DMS53 (cell line): ENCODE data around the gene UQCRC2.
"Not testable (repeated sequence)": the region's sequence is repeated elsewhere in the genome, so short reads cannot be mapped to it uniquely, and the experiment has no call there.

ENCODE experiments used
- DNase-seq: peaks from one replicate; lab custom pipeline; 2025; lab: John Stamatoyannopoulos, UW

Gene UQCRC2

GRCh38 chr16:21982108-21982507, 28.9 kb downstream of the UQCRC2 start:
- no peak for DNase-seq

- DNase-seq, result no peak
Measured at GRCh38 chr16:21984062-21984461, 30.9 kb downstream of the UQCRC2 start.

GRCh38 chr16:21985524-21985923, 32.4 kb downstream of the UQCRC2 start:
- no peak for DNase-seq

- DNase-seq, result no peak
Measured at GRCh38 chr16:21986692-21987246, 33.6 kb downstream of the UQCRC2 start.

- no peak for DNase-seq
Measured at GRCh38 chr16:21987498-21987897, 34.3 kb downstream of the UQCRC2 start.

GRCh38 chr16:21989133-21989532, 36.0 kb downstream of the UQCRC2 start:
- no peak for DNase-seq

GRCh38 chr16:21989751-21990150, 36.6 kb downstream of the UQCRC2 start:
- no peak for DNase-seq

GRCh38 chr16:21990381-21990944, 37.3 kb downstream of the UQCRC2 start:
- no peak for DNase-seq

GRCh38 chr16:21991621-21992020, 38.5 kb downstream of the UQCRC2 start:
- DNase-seq, result no peak

- no peak for DNase-seq
Measured at GRCh38 chr16:21994856-21995465, 41.8 kb downstream of the UQCRC2 start.

- no peak for DNase-seq
Measured at GRCh38 chr16:21996923-21997696, 43.9 kb downstream of the UQCRC2 start.

GRCh38 chr16:21997697-21998480, 44.7 kb downstream of the UQCRC2 start:
- DNase-seq, result no peak

- DNase-seq, result no peak
Measured at GRCh38 chr16:22001591-22001990, 48.4 kb downstream of the UQCRC2 start.

- not testable (repeated sequence) for DNase-seq
Measured at GRCh38 chr16:22002047-22002446, 48.9 kb downstream of the UQCRC2 start.

- no peak for DNase-seq
Measured at GRCh38 chr16:22003195-22003594, 50.0 kb downstream of the UQCRC2 start.

GRCh38 chr16:22004341-22004740, 51.2 kb downstream of the UQCRC2 start:
- no peak for DNase-seq

- no peak for DNase-seq
Measured at GRCh38 chr16:22005746-22006145, 52.6 kb downstream of the UQCRC2 start.

GRCh38 chr16:22006636-22007035, 53.5 kb downstream of the UQCRC2 start:
- no peak for DNase-seq

GRCh38 chr16:22007159-22007508, 54.0 kb downstream of the UQCRC2 start:
- DNase-seq, result peak; percentile 30

- DNase-seq, result peak; percentile 73
Measured at GRCh38 chr16:22007509-22008214, 54.5 kb downstream of the UQCRC2 start, which contains the start of gene MOSMO. Gene MOSMO, plus strand, starts transcription at chr16:22008111. Its CDS starts 191 bp downstream, at chr16:22008302.

GRCh38 chr16:22008215-22009059, 55.3 kb downstream of the UQCRC2 start:
- peak; percentile 51 for DNase-seq
